Dedifferentiated amniotic fluid mesenchymal stem cell (primary cell): Measurements from ENCODE around the gene GSS.
A peak's percentile ranks its signal among the peaks of the same experiment; 100 is the strongest.

Experiments used
- DNase-seq: peaks from one replicate; pipeline ENCODE4 v3.0.0-alpha.2; 2016; ENCODE audit errors: extremely low spot score

The GSS gene

DNA sequence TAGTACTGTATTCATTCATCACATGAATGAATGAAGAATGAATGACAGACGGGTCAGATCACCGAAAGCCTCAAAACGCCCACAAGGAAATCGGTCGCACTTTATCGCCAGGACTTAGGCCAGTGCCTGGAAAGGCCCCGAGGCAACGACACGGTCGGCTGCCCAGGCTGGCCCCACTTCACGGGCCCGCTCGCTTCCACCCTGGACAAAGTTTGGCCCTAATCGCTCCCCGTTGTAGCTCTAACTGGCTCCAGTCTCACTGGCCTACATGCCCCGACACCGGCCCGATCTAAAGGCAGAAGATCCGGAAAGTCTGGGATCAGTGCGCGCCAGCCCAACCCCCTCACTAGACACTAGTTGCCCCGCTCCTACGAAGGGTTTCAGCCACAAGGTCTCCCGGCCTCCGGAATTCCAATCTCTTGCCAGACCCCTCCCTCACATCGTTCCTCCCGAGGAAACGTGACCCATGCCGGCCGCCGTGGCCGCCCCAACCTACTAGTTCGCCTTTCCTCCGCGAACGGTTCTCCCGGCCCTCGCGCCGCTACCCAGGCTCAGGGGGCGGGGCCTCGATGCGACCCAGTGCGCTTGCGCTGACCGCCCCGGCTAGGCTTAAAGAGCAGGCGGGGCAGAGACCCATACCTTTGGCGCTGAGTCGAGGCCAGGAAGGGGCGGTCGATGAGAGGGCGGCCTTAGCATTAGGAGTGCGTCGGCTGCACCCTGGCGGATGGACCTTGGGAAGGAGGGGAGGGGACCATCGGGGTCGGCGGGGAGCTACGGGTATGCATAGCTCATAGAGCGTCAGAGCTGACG is at the start of gene GSS, which contains the start of gene MYH7B:
GSS (minus strand) TSS at position 576 of the 810 bp plus-strand sequence. CDS start 3,954 bp downstream, outside the sequence.
MYH7B (plus strand) TSS at position 638 of the 810 bp plus-strand sequence. CDS start 22,138 bp downstream, outside the sequence.
- peak; percentile 91 for DNase-seq

- DNase-seq = no peak
These were observed 49.3 kb upstream of the GSS start for GRCh38 chr20:35004749-35005462.

- DNase-seq = no peak
These were observed 48.6 kb upstream of the GSS start for GRCh38 chr20:35004051-35004725.

GRCh38 chr20:35003211-35004031 is 47.8 kb upstream of the GSS start:
- DNase-seq = no peak

GRCh38 chr20:35002426-35003210 is 47.0 kb upstream of the GSS start:
- no peak for DNase-seq

DNA sequence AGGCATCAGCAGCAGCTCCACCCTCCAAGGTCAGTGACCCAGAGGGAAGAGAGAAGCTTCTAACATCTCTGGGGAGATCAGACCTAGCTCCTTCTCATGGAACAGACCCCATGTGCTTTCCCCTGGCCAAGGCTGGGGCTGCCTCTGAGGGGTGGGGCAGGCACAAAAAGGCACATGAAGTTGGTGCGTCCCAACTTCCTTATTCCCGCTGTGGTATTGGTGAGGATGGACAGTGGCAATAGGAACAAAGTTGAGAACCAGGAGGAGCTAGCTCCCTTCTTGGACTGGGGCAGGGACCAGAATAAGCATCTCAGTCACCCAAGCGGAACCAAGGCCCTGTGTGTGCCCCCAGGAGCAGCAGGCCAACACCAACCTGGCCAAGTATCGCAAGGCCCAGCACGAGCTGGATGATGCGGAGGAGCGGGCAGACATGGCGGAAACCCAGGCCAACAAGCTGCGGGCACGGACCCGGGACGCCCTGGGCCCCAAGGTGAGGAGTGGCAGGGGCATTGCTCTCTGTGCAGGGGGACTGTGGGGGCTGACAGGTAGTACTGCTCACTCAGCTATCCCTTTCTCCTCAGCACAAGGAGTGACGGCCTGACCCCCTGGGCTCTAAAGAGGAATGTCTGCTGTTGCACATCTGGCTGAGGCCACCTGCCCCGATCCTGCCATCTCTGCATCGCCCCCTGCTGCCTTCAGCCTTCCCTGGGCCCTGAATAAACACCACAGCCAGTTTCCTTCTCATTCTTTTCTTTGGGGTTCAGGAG is 46.2 kb upstream of the GSS start:
- DNase-seq = no peak

GRCh38 chr20:35000922-35001595 is 45.5 kb upstream of the GSS start:
- no peak for DNase-seq

- DNase-seq = no peak
These were observed 44.8 kb upstream of the GSS start for GRCh38 chr20:35000311-35000921.

DNA sequence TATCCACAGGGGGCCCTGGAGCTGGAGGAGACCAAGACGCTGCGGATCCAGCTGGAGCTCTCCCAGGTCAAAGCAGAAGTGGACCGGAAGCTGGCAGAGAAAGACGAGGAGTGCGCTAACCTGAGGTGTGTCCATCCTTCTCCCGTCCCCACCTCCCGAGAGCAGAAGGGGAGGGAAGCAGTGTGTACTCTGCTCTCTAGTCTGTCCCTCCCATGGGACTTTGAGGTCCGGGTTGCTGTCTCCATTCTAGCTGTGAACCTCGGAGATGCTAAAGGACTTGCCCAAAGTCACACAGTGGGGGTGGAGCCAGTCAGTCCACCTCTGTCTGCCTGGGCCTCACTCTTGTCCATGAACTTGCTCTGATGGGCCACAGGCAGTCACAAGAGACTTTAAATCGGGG is 44.2 kb upstream of the GSS start:
- no peak for DNase-seq

GRCh38 chr20:34999021-34999451 is 43.4 kb upstream of the GSS start:
- no peak for DNase-seq

DNA sequence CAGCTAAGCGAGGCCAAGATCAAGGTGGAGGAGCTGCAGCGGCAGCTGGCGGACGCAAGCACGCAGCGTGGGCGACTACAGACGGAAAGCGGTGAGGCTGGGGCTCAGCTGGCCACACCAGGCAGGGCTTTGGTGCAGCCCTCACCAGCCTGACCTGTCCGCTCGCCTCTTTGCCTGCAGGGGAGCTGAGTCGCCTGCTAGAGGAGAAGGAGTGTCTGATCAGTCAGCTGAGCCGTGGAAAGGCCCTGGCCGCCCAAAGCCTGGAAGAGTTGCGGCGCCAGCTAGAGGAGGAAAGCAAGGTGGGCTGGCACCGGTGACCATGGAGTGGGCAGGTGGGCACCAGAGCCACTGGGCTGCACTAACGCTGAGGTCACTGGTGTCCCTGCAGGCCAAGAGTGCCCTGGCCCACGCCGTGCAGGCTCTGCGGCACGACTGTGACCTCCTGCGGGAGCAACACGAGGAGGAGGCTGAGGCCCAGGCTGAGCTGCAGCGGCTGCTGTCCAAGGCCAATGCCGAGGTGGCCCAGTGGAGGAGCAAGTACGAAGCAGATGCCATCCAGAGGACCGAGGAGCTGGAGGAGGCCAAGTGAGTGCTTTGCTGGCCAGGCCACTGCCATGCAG is 42.8 kb upstream of the GSS start:
- no peak for DNase-seq

- no peak for DNase-seq
These were observed 42.2 kb upstream of the GSS start for GRCh38 chr20:34997774-34998173.

DNA sequence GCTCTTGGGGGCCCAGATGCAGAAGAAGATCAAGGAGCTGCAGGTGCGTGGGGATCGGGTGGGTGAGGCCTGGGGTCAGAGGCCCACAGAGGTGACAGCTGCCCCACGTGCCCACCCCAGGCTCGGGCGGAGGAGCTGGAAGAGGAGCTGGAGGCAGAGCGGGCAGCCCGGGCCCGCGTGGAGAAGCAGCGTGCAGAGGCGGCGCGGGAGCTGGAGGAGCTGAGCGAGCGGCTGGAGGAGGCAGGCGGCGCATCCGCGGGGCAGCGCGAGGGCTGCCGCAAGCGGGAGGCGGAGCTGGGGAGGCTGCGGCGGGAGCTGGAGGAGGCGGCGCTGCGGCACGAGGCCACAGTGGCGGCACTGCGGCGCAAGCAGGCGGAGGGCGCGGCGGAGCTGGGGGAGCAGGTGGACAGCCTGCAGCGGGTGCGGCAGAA is 41.5 kb upstream of the GSS start:
- no peak for DNase-seq

DNA sequence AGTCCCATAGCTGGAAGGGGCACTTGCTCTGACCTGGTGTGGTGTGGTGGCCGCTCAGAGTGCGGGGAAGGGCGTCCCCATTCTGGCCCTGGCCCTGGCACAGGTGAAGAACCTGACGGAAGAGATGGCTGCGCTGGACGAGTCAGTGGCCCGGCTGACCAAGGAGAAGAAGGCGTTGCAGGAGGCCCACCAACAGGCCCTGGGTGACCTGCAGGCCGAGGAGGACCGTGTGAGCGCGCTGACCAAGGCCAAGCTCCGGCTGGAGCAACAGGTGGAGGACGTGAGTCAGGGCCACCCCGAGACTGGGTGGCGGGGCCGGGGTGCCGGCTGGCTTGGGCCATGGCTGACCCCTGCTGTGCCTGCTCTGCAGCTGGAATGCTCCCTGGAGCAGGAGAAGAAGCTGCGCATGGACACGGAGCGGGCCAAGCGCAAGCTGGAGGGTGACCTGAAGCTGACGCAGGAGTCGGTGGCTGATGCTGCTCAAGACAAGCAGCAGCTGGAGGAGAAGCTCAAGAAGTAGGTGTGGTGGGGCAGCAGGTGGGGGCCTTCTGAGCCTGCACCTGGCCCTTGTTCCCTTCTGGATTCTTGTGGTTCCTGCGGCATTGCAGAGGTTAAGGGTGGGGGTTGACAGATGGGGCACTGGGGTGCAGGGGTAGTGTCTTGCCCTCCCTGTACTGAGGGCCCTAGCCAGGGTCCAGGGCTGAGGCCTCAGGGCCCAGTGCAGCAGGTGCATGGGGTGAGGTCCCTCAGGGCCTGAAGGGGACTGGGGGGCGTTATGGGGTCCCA is 40.8 kb upstream of the GSS start:
- no peak for DNase-seq

DNA sequence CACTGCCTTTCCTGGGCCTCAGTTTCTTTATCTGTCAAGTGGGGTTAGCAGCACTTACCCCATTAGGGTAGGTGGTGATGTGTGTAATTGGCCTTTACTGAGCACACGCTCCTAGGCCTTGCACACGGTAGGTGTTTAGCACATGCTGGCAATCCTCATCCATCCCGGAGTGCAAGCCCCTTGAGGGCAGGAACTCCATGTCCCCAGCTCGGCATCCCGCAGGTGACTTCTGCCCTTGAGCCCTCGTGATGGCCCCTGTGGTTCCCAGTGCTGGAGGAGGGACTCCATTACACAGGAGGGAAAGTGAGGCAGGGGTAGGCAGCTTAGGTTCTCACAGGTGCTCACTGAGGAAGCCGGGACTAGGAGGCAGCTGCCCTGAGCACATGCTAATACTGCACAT is 40.1 kb upstream of the GSS start:
- no peak for DNase-seq

DNA sequence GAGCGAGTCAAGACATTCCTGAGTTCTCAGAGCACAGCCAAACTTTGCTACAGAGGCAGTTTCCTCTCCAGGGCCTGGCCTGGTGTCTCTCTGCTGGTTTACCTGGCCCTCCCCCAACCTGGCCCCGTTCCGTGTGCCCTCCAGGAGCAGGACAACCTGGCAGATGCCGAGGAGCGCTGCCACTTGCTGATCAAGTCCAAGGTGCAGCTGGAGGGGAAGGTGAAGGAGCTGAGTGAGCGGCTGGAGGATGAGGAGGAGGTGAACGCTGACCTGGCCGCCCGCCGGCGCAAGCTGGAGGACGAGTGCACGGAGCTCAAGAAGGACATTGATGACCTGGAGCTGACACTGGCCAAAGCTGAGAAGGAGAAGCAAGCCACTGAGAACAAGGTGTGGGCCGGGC is 39.6 kb upstream of the GSS start:
- no peak for DNase-seq

- DNase-seq = no peak
These were observed 39.0 kb upstream of the GSS start for GRCh38 chr20:34994509-34995131.
